Hepatocyte (in vitro differentiated cells): ENCODE measurements around the gene PYDC2. TPM values are rescaled to one million over a fixed set of nuclear protein-coding genes. Genes with fewer than 3 reads are reported as not detected.

Source experiments
- DNase-seq: peaks from one replicate; pipeline ENCODE4 v3.0.0-alpha.2; 2016; ENCODE audit warnings: low spot score
- H2AFZ ChIP-seq: fragments of 200-600 bp; sonication (generic); 2 replicates; pipeline ENCODE4 v1.6.0; 2016; ENCODE audit warnings: antibody characterized with exemption, mild to moderate bottlenecking
- H3K27ac ChIP-seq: fragments of 200-600 bp; sonication (generic); 2 replicates; pipeline ENCODE4 v1.5.1; 2016; ENCODE audit warnings: mild to moderate bottlenecking
- H3K27me3 ChIP-seq: fragments of 200-600 bp; sonication (generic); 2 replicates; pipeline ENCODE4 v1.6.1; 2016
- H3K36me3 ChIP-seq: fragments of 200-600 bp; sonication (generic); replicated peaks from 2 replicates; pipeline ENCODE4 v1.5.1; 2016; ENCODE audit warnings: low read depth; ENCODE audit not compliant: insufficient read depth
- H3K4me1 ChIP-seq: fragments of 200-600 bp; sonication (generic); 2 replicates; pipeline ENCODE4 v1.5.1; 2016; ENCODE audit warnings: mild to moderate bottlenecking, moderate library complexity; ENCODE audit not compliant: insufficient read depth
- H3K4me2 ChIP-seq: fragments of 200-600 bp; sonication (generic); 2 replicates; pipeline ENCODE4 v1.6.0; 2016
- H3K4me3 ChIP-seq: fragments of 200-600 bp; sonication (generic); 2 replicates; pipeline ENCODE4 v1.5.1; 2016; ENCODE audit warnings: mild to moderate bottlenecking
- H3K79me2 ChIP-seq: fragments of 200-600 bp; sonication (generic); 2 replicates; pipeline ENCODE4 v1.6.0; 2017; ENCODE audit warnings: mild to moderate bottlenecking
- H3K9me2 ChIP-seq: fragments of 200-600 bp; sonication (generic); replicated peaks from 2 replicates; pipeline ENCODE4 v1.6.0; 2017; ENCODE audit warnings: mild to moderate bottlenecking; ENCODE audit not compliant: insufficient read depth
- H3K9me3 ChIP-seq: fragments of 200-600 bp; sonication (generic); 2 replicates; pipeline ENCODE4 v1.5.1; 2016; ENCODE audit warnings: low read depth, mild to moderate bottlenecking
- H4K20me1 ChIP-seq: fragments of 200-600 bp; sonication (generic); 2 replicates; pipeline ENCODE4 v1.6.0; 2016; ENCODE audit warnings: mild to moderate bottlenecking; ENCODE audit not compliant: insufficient read depth, poor library complexity, severe bottlenecking
- EZH2 ChIP-seq: fragments of 200-600 bp; sonication (generic); IDR thresholded peaks from 2 replicates; pipeline ENCODE4 v1.6.1; 2016; ENCODE audit warnings: antibody characterized with exemption, mild to moderate bottlenecking, borderline replicate concordance
- EZH2phosphoT487 ChIP-seq: fragments of 200-600 bp; sonication (generic); IDR thresholded peaks from one replicate; pipeline ENCODE4 v1.6.1; 2018; ENCODE audit warnings: antibody characterized with exemption, mild to moderate bottlenecking, low read depth, moderate library complexity; ENCODE audit not compliant: unreplicated experiment, severe bottlenecking
- WGBS: methylation state at CpG from one replicate; pipeline ENCODE4 v1.1.6; 2016; ENCODE audit warnings: low lambda C conversion rate; ENCODE audit errors: missing lambda C conversion rate; 5-methylcytosine and 5-hydroxymethylcytosine counted together
- polyA plus RNA-seq: library from polyadenylated mRNA; unstranded; fragments of >200 nt; fragmentation: Nextera tagmentation; extraction: Ambion mirVana; gene quantifications from 2 replicates; pipeline ENCODE4 v1.2.1, GENCODE V29; 2016
- total RNA-seq: library from RNA; depleted of rRNA; stranded (reverse); fragments of >200 nt; gene quantifications from 2 replicates; pipeline ENCODE4 v1.2.3, GENCODE V29; 2014
- TF ChIP-seq, protein P1 (sequence below): fragments of 200-600 bp; sonication (generic); IDR thresholded peaks from 2 replicates; pipeline ENCODE4 v1.5.1; 2016; ENCODE audit warnings: antibody characterized with exemption, mild to moderate bottlenecking; ENCODE audit not compliant: poor library complexity

PYDC2 gene
- total and polyA plus RNA-seq, 2 experiments from 2014 or later, result not detected

DNA sequence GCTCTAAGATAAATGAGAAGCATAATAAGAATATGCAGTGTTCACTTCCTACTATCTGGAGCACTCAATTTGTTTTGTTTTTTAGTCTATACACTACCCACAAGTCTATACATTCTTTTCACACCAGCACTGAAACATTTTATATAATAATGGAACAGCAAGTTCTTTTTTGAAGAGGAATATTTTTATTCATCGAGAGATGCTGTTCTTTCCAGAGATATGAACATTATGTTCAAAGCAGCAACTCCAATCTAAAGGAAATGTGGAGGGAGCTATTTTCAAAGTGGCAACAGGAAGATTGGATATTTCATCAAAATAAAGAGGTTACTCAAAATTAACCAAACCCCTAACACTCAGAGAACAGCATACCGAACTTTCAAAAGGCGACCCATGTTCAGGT, 16.4 kb upstream of the PYDC2 start:
- DNase-seq, result no peak
- no peaks in the 10 kb centered on the region for H3K9me3 ChIP-seq
- H3K79me2 ChIP-seq, result no peaks in the 10 kb centered on the region
- H3K27ac ChIP-seq, result no peak overlapping the region
- 92% methylated on average over 3 of the region's 3 CpGs for WGBS
- H3K4me3 ChIP-seq, result no peak overlapping the region
- H2AFZ ChIP-seq, result no peak overlapping the region
- no peaks in the 10 kb centered on the region for H3K9me2 ChIP-seq
- TF ChIP-seq, protein P1, sequence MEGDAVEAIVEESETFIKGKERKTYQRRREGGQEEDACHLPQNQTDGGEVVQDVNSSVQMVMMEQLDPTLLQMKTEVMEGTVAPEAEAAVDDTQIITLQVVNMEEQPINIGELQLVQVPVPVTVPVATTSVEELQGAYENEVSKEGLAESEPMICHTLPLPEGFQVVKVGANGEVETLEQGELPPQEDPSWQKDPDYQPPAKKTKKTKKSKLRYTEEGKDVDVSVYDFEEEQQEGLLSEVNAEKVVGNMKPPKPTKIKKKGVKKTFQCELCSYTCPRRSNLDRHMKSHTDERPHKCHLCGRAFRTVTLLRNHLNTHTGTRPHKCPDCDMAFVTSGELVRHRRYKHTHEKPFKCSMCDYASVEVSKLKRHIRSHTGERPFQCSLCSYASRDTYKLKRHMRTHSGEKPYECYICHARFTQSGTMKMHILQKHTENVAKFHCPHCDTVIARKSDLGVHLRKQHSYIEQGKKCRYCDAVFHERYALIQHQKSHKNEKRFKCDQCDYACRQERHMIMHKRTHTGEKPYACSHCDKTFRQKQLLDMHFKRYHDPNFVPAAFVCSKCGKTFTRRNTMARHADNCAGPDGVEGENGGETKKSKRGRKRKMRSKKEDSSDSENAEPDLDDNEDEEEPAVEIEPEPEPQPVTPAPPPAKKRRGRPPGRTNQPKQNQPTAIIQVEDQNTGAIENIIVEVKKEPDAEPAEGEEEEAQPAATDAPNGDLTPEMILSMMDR, result no peak
- no peak for TF ChIP-seq EZH2
- TF ChIP-seq EZH2phosphoT487, result no peak
- no peaks in the 10 kb centered on the region for H3K27me3 ChIP-seq
- no peaks in the 10 kb centered on the region for H3K4me1 ChIP-seq
- no peaks in the 10 kb centered on the region for H4K20me1 ChIP-seq
- no peaks in the 10 kb centered on the region for H3K36me3 ChIP-seq
- no peak overlapping the region for H3K4me2 ChIP-seq

- no peak overlapping the region for H3K4me2 ChIP-seq
- H3K4me1 ChIP-seq, result no peaks in the 10 kb centered on the region
- H3K27ac ChIP-seq, result no peak overlapping the region
- no peak overlapping the region for H2AFZ ChIP-seq
- TF ChIP-seq EZH2, result no peak
- TF ChIP-seq, protein P1, result no peak
- TF ChIP-seq EZH2phosphoT487, result no peak
- no peaks in the 10 kb centered on the region for H4K20me1 ChIP-seq
- no peaks in the 10 kb centered on the region for H3K36me3 ChIP-seq
- DNase-seq, result no peak
- no peaks in the 10 kb centered on the region for H3K9me2 ChIP-seq
- no peak overlapping the region for H3K4me3 ChIP-seq
- whole genome bisulfite sequencing, result 93% methylated on average over 1 of the region's 1 CpG
- H3K79me2 ChIP-seq, result no peaks in the 10 kb centered on the region
- no peaks in the 10 kb centered on the region for H3K9me3 ChIP-seq
- H3K27me3 ChIP-seq, result no peaks in the 10 kb centered on the region
These were observed 11.7 kb upstream of the PYDC2 start for GRCh38 chr3:191449256-191449655.

- TF ChIP-seq EZH2, result no peak
- no peak for TF ChIP-seq EZH2phosphoT487
- TF ChIP-seq, protein P1, result no peak
- H3K4me1 ChIP-seq, result no peaks in the 10 kb centered on the region
- H3K36me3 ChIP-seq, result no peaks in the 10 kb centered on the region
- H4K20me1 ChIP-seq, result no peaks in the 10 kb centered on the region
- H3K27ac ChIP-seq, result no peak overlapping the region
- H3K79me2 ChIP-seq, result no peaks in the 10 kb centered on the region
- no peaks in the 10 kb centered on the region for H3K9me3 ChIP-seq
- H3K9me2 ChIP-seq, result no peaks in the 10 kb centered on the region
- WGBS, result 44% methylated on average over 3 of the region's 3 CpGs
- H3K4me2 ChIP-seq, result peak overlapping the region; percentile 25
- no peak overlapping the region for H3K4me3 ChIP-seq
- H3K27me3 ChIP-seq, result no peaks in the 10 kb centered on the region
- H2AFZ ChIP-seq, result no peak overlapping the region
- no peak for DNase-seq
These were observed 5.6 kb upstream of the PYDC2 start for GRCh38 chr3:191455257-191455952.
